Right lobe of liver (tissue), 6 donors: Measurements from ENCODE around the gene SH3RF3. TPM values are rescaled to one million over a fixed set of nuclear protein-coding genes. Genes with fewer than 3 reads are reported as not detected.

Experiments
- ATAC-seq, 4 donors: fragments of 200-7000 bp; cut with Tn5 transposase; one replicate each; pipeline ENCODE4 v1.9.1; 2020; ENCODE audit warnings: mild to moderate bottlenecking in 4 of 4, moderate library complexity in 4 of 4
- DNase-seq, 3 donors: peaks; one replicate each; pipeline ENCODE4 v3.0.0-alpha.2; 2020
- H3K27ac ChIP-seq, 3 donors: fragments of 200-600 bp; one replicate each; pipeline ENCODE4 v1.8.0; 2022
- H3K27me3 ChIP-seq, 2 donors: fragments of 200-600 bp; one replicate each; pipeline ENCODE4 v1.8.0; 2022
- H3K36me3 ChIP-seq, 4 donors: fragments of 200-600 bp; sonication (generic) in 1 of 4; one replicate each; pipeline versions ENCODE4 v1.5.1 to v1.8.0; 2017 to 2022; ENCODE audit warnings: control low read depth in 1 of 4
- H3K4me1 ChIP-seq, 4 donors: fragments of 200-600 bp; sonication (generic) in 1 of 4; one replicate each; pipeline versions ENCODE4 v1.5.1 to v1.8.0; 2017 to 2022; ENCODE audit warnings: control low read depth in 1 of 4
- H3K4me3 ChIP-seq, 3 donors: fragments of 200-600 bp; one replicate each; pipeline ENCODE4 v1.8.0; 2022
- H3K9me3 ChIP-seq, 4 donors: fragments of 200-600 bp; sonication (generic) in 1 of 4; one replicate each; pipeline versions ENCODE4 v1.5.1 to v1.8.0; 2017 to 2022; ENCODE audit warnings: control low read depth in 1 of 4
- CTCF ChIP-seq, 4 donors: fragments of 200-600 bp in 3 of 4; fragments of 450-650 bp in 1 of 4; IDR thresholded peaks; one replicate each; pipeline versions ENCODE4 v1.5.1 to v1.8.0; 2016 to 2022; ENCODE audit warnings: antibody characterized with exemption in 4 of 4, mild to moderate bottlenecking in 2 of 4
- POLR2A ChIP-seq: fragments of 450-650 bp; IDR thresholded peaks from one replicate; pipeline ENCODE4 v1.6.1; 2017; ENCODE audit warnings: antibody characterized with exemption, mild to moderate bottlenecking
- WGBS: methylation state at CpG from one replicate; pipeline ENCODE4 v1.1.6; 2018; ENCODE audit warnings: low coverage, low lambda C conversion rate; ENCODE audit not compliant: insufficient coverage; ENCODE audit errors: missing lambda C conversion rate; 5-methylcytosine and 5-hydroxymethylcytosine counted together
- intact Hi-C, 2 donors: fragments of 100-400 bp; cut with DNase I; formaldehyde crosslinking; loops; one replicate each; pipeline versions ENCODE4 v1.11.2 to v1.14.1; 2022
- total RNA-seq, 6 experiments: library from RNA; depleted of rRNA in 2 of 6; stranded (reverse); fragments of >200 nt in 2 of 6; fragmentation: NEBNext Ultra II Directional in 3 of 6; extraction: Animal tissue kit (Norgen Biotek cat#: 25700) in 3 of 6; gene quantifications; one replicate each; pipeline versions ENCODE4 v1.1.0 to v1.2.4, GENCODE V29; 2016 to 2023
- donor health status: DM: no; HTN: yes; CAD: no.
- donor health status: DM: no; HTN: no; CAD: no.
- donor health status: DM: no; HTN: no; CAD: no.
- donor health status: DM: no; HTN: yes; CAD: no.
- donor health status: DM: no; HTN: yes; CAD: no.

SH3RF3 gene
- total RNA-seq, 6 experiments from 2014 or later = 0.68 to 1.6 (median 1.2) TPM

- ATAC-seq = no peak
- no peak overlapping the region for H3K4me3 ChIP-seq
- no peaks in the 10 kb centered on the region for H3K27me3 ChIP-seq
- no peaks in the 10 kb centered on the region for H3K4me1 ChIP-seq
- no peak overlapping the region for H3K27ac ChIP-seq
- WGBS = 40% methylated on average over 17 of the region's 17 CpGs
- intact Hi-C loops = no loop called here
- no peak for TF ChIP-seq POLR2A
- no peaks in the 10 kb centered on the region for H3K9me3 ChIP-seq
- H3K36me3 ChIP-seq = no peaks in the 10 kb centered on the region
- DNase-seq = no peak
Observed at GRCh38 chr2:109135359-109136197, 6.6 kb downstream of the SH3RF3 start.

GRCh38 chr2:109136542-109136941 is 7.5 kb downstream of the SH3RF3 start:
- no peaks in the 10 kb centered on the region for H3K9me3 ChIP-seq
- no peak overlapping the region for H3K27ac ChIP-seq
- intact Hi-C loops = no loop called here
- H3K36me3 ChIP-seq = no peaks in the 10 kb centered on the region
- no peak overlapping the region for H3K4me3 ChIP-seq
- WGBS = 38% methylated on average over 5 of the region's 7 CpGs
- no peak for DNase-seq
- no peak for ATAC-seq
- H3K27me3 ChIP-seq = no peaks in the 10 kb centered on the region
- no peaks in the 10 kb centered on the region for H3K4me1 ChIP-seq
- no peak for TF ChIP-seq POLR2A
- TF ChIP-seq CTCF (IDR thresholded peaks at IDR 0.05) = no peak

GRCh38 chr2:109137616-109138015 is 8.6 kb downstream of the SH3RF3 start:
- TF ChIP-seq POLR2A (no peak), CTCF (IDR thresholded peaks at IDR 0.05) (no peak)

GRCh38 chr2:109138449-109138848 is 9.4 kb downstream of the SH3RF3 start:
- DNase-seq = no peak

More at GRCh38 chr2:109137616-109138015, 8.6 kb downstream of the SH3RF3 start:
- Histone ChIP-seq H3K4me1 (no peaks in the 10 kb centered on the region), H3K36me3 (no peaks in the 10 kb centered on the region), H3K4me3 (no peak overlapping the region), H3K27ac (no peak overlapping the region), H3K9me3 (no peaks in the 10 kb centered on the region), H3K27me3 (no peaks in the 10 kb centered on the region)
- no peak for ATAC-seq
- DNase-seq = no peak
- intact Hi-C loops = no loop called here
- 76% methylated on average over 6 of the region's 6 CpGs for WGBS

More at GRCh38 chr2:109138449-109138848, 9.4 kb downstream of the SH3RF3 start:
- intact Hi-C loops = no loop called here
- no peaks in the 10 kb centered on the region for H3K36me3 ChIP-seq
- TF ChIP-seq POLR2A (no peak), CTCF (IDR thresholded peaks at IDR 0.05) (no peak)
- H3K9me3 ChIP-seq = no peaks in the 10 kb centered on the region
- H3K27ac ChIP-seq = no peak overlapping the region
- H3K27me3 ChIP-seq = no peaks in the 10 kb centered on the region
- 33% methylated on average over 1 of the region's 2 CpGs for WGBS
- H3K4me1 ChIP-seq = no peaks in the 10 kb centered on the region
- ATAC-seq = no peak
- H3K4me3 ChIP-seq = no peak overlapping the region
